Peyer's patch (tissue), 4 donors: ENCODE measurements around the gene CREBBP.

Experiments
- POLR2A ChIP-seq, 2 donors: fragments of 450-650 bp; IDR thresholded peaks; one replicate each; pipeline ENCODE4 v1.5.1; 2017; ENCODE audit warnings: antibody characterized with exemption in 2 of 2, mild to moderate bottlenecking in 2 of 2, moderate library complexity in 2 of 2
- TF ChIP-seq, protein P1 (sequence below), 6 experiments: fragments of 450-650 bp in 4 of 6; fragments of 200-600 bp in 2 of 6; sonication (generic) in 1 of 6; IDR thresholded peaks; one replicate each; pipeline ENCODE4 v1.5.1; 2017 to 2019; ENCODE audit warnings: antibody characterized with exemption in 6 of 6, mild to moderate bottlenecking in 3 of 6, moderate library complexity in 1 of 6

DNA sequence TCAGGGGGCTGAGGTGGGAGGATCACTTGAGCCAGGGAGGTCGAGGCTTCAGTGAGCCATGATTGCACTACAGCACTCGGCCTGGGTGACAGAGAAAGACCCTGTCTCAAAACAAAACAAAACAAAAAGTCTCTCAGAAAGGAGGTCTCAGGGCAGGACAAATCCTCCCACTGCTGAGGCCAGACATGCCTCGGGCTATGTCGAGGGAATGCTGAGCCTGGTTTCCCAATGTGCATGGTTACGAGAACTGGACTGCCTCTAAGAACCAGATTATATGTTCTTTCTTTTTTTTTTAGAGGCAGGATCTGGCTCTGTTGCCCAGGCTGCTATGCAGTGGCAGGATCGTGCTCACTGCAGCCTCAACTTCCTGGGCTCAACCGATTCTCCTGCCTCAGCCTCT, 190.8 kb downstream of the CREBBP start:
- TF ChIP-seq, protein P1, sequence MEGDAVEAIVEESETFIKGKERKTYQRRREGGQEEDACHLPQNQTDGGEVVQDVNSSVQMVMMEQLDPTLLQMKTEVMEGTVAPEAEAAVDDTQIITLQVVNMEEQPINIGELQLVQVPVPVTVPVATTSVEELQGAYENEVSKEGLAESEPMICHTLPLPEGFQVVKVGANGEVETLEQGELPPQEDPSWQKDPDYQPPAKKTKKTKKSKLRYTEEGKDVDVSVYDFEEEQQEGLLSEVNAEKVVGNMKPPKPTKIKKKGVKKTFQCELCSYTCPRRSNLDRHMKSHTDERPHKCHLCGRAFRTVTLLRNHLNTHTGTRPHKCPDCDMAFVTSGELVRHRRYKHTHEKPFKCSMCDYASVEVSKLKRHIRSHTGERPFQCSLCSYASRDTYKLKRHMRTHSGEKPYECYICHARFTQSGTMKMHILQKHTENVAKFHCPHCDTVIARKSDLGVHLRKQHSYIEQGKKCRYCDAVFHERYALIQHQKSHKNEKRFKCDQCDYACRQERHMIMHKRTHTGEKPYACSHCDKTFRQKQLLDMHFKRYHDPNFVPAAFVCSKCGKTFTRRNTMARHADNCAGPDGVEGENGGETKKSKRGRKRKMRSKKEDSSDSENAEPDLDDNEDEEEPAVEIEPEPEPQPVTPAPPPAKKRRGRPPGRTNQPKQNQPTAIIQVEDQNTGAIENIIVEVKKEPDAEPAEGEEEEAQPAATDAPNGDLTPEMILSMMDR (IDR thresholded peaks at IDR 0.05): no peak
- no peak for TF ChIP-seq POLR2A (IDR thresholded peaks at IDR 0.05)
